PC-9 (cell line): ENCODE data around the gene EXOSC3. TPM values are rescaled to one million over a fixed set of nuclear protein-coding genes. Genes with fewer than 3 reads are reported as not detected.

Experiments
- BruUV-seq: library from RNA; stranded (reverse); fragments of 400-500 nt; replicated peaks from 2 replicates; lab custom pipeline; 2021; lab: Mats Ljungman, UMichigan
- CTCF ChIA-PET: fragments of 300-600 bp; sonication (Branson Sonifier 250); formaldehyde crosslinking; loops from one replicate; lab custom pipeline; 2022; ENCODE audit warnings: antibody characterized with exemption; lab: Charles Lee
- POLR2A ChIA-PET: fragments of 300-600 bp; sonication (Branson Sonifier 250); formaldehyde crosslinking; loops from one replicate; lab custom pipeline; 2022; ENCODE audit warnings: antibody characterized with exemption; ENCODE audit not compliant: unreplicated experiment; lab: Charles Lee
- DNase-seq, 2 experiments: peaks; one replicate each; pipeline versions ENCODE4 v3.0.0 to v3.0.0-alpha.2; 2015 to 2022; ENCODE audit warnings: mixed read lengths in 1 of 2
- H2AFZ ChIP-seq: fragments of 200-600 bp; sonication (generic); 2 replicates; pipeline ENCODE4 v1.8.1; 2017; ENCODE audit warnings: antibody characterized with exemption
- H3F3A ChIP-seq: fragments of 200-600 bp; sonication (generic); 2 replicates; pipeline ENCODE4 v1.8.1; 2017; ENCODE audit warnings: antibody characterized with exemption, mild to moderate bottlenecking, low read depth; ENCODE audit not compliant: insufficient read depth
- H3K27ac ChIP-seq: fragments of 200-600 bp; sonication (generic); 2 replicates; pipeline ENCODE4 v1.6.1; 2016; ENCODE audit warnings: mixed run types
- H3K27me3 ChIP-seq: fragments of 200-600 bp; sonication (generic); 2 replicates; pipeline ENCODE4 v1.6.1; 2016; ENCODE audit warnings: low read depth, mixed run types; ENCODE audit not compliant: insufficient read depth
- H3K36me3 ChIP-seq: fragments of 200-600 bp; sonication (generic); 2 replicates; pipeline ENCODE4 v1.6.1; 2016; ENCODE audit warnings: low read depth, mixed run types
- H3K4me1 ChIP-seq: fragments of 200-600 bp; sonication (generic); replicated peaks from 2 replicates; pipeline ENCODE4 v1.6.1; 2016; ENCODE audit warnings: mixed run types; ENCODE audit not compliant: insufficient read depth
- H3K4me2 ChIP-seq: fragments of 200-600 bp; sonication (generic); 2 replicates; pipeline ENCODE4 v1.6.1; 2017; ENCODE audit warnings: mixed run types
- H3K4me3 ChIP-seq: fragments of 200-600 bp; sonication (generic); 2 replicates; pipeline ENCODE4 v1.6.1; 2016; ENCODE audit warnings: mixed run types
- H3K79me2 ChIP-seq: fragments of 200-600 bp; sonication (generic); 2 replicates; pipeline ENCODE4 v1.6.1; 2017; ENCODE audit warnings: low read depth, mixed run types
- H3K9me2 ChIP-seq: fragments of 200-600 bp; sonication (generic); 2 replicates; pipeline ENCODE4 v1.8.1; 2017; ENCODE audit warnings: mild to moderate bottlenecking; ENCODE audit not compliant: insufficient read depth
- H3K9me3 ChIP-seq: fragments of 200-600 bp; sonication (generic); 2 replicates; pipeline ENCODE4 v1.8.1; 2016; ENCODE audit warnings: low read depth; ENCODE audit not compliant: insufficient read depth
- H4K20me1 ChIP-seq: fragments of 200-600 bp; sonication (generic); 2 replicates; pipeline ENCODE4 v1.8.1; 2017; ENCODE audit not compliant: insufficient read depth
- CTCF ChIP-seq: fragments of 200-600 bp; sonication (generic); conservative IDR thresholded peaks from 2 replicates; pipeline ENCODE4 v1.6.1; 2017; ENCODE audit warnings: mixed run types, antibody characterized with exemption, mild to moderate bottlenecking, moderate library complexity
- EZH2 ChIP-seq: fragments of 200-600 bp; sonication (generic); IDR thresholded peaks from 2 replicates; pipeline ENCODE4 v1.8.0; 2017; ENCODE audit warnings: antibody characterized with exemption, low read depth
- intact Hi-C: fragments of 100-400 bp; cut with micrococcal nuclease; formaldehyde crosslinking; loops from one replicate; pipeline ENCODE4 v1.10.0; 2022; ENCODE audit not compliant: unreplicated experiment
- total RNA-seq: library from RNA; stranded (reverse); gene quantifications from 2 replicates; pipeline ENCODE4 v1.2.3, GENCODE V29; 2021

The EXOSC3 gene
- total RNA-seq, 1 experiment from 2014 or later, result 24.7 TPM

- no TSS peak for BruUV-seq
- intact Hi-C loops, result no loop called here
- DNase-seq, result no peak
- Histone ChIP-seq H3K36me3 (no peaks in the 10 kb centered on the region), H3F3A (peaks cover 3% of the 10 kb centered on the region; the same call in 1 of the 2 replicates), H3K79me2 (peaks cover 29% of the 10 kb centered on the region), H4K20me1 (0 out of 2 replicates have a peak, but pooled peaks cover 17% of the 10 kb centered on the region), H3K27me3 (no peaks in the 10 kb centered on the region), H3K4me1 (peaks cover 16% of the 10 kb centered on the region), H3K4me2 (no peak overlapping the region), H3K9me2 (no peaks in the 10 kb centered on the region), H2AFZ (no peak overlapping the region), H3K4me3 (no peak overlapping the region), H3K27ac (no peak overlapping the region), H3K9me3 (no peaks in the 10 kb centered on the region)
- TF ChIP-seq EZH2, result no peak
- no peak for TF ChIP-seq CTCF
- CTCF ChIA-PET, result no interaction called here
- POLR2A ChIA-PET, result no interaction called here
These were observed 13.8 kb upstream of the EXOSC3 start for GRCh38 chr9:37798677-37799076.

GRCh38 chr9:37796232-37796631, 11.4 kb upstream of the EXOSC3 start:
- Histone ChIP-seq H3K79me2 (0 out of 2 replicates have a peak, but pooled peaks cover 4% of the 10 kb centered on the region), H2AFZ (no peak overlapping the region), H4K20me1 (no peaks in the 10 kb centered on the region), H3K27ac (no peak overlapping the region), H3F3A (peaks cover 3% of the 10 kb centered on the region; the same call in 1 of the 2 replicates), H3K9me3 (no peaks in the 10 kb centered on the region), H3K4me1 (no peaks in the 10 kb centered on the region; the same call in 1 of the 2 replicates), H3K9me2 (no peaks in the 10 kb centered on the region), H3K4me3 (no peak overlapping the region), H3K27me3 (no peaks in the 10 kb centered on the region), H3K36me3 (no peaks in the 10 kb centered on the region), H3K4me2 (no peak overlapping the region)
- intact Hi-C loops, result no loop called here
- ChIA-PET CTCF (no interaction called here), POLR2A (no interaction called here)
- no peak for DNase-seq
- TF ChIP-seq EZH2 (no peak), CTCF (no peak)
- no TSS peak for BruUV-seq

GRCh38 chr9:37792122-37792521, 7.3 kb upstream of the EXOSC3 start:
- H3K27ac ChIP-seq, result no peak overlapping the region
- no TSS peak for BruUV-seq
- intact Hi-C loops, result no loop called here
- no peaks in the 10 kb centered on the region for H3K9me2 ChIP-seq
- H3K4me2 ChIP-seq, result no peak overlapping the region
- no peaks in the 10 kb centered on the region for H3F3A ChIP-seq
- no peaks in the 10 kb centered on the region for H3K4me1 ChIP-seq
- TF ChIP-seq EZH2 (no peak), CTCF (no peak)
- H3K27me3 ChIP-seq, result no peaks in the 10 kb centered on the region
- ChIA-PET CTCF (no interaction called here), POLR2A (no interaction called here)
- no peak overlapping the region for H3K4me3 ChIP-seq
- no peaks in the 10 kb centered on the region for H3K9me3 ChIP-seq
- no peaks in the 10 kb centered on the region for H3K79me2 ChIP-seq
- H4K20me1 ChIP-seq, result no peaks in the 10 kb centered on the region
- H3K36me3 ChIP-seq, result no peaks in the 10 kb centered on the region
- DNase-seq, result no peak
- no peak overlapping the region for H2AFZ ChIP-seq
